ENCODE measurements around the gene ZNF331.
A peak's percentile ranks its signal among the peaks of the same experiment; 100 is the strongest.

Gene ZNF331

GRCh38 chr19:53520547-53521372 is 17.2 kb upstream of the ZNF331 start:
- DNase-seq (ENCODE audit: low spot score): peak; percentile 95

GRCh38 chr19:53521373-53522202 is 16.4 kb upstream of the ZNF331 start:
- DNase-seq (ENCODE audit: low spot score): no peak

- DNase-seq (ENCODE audit: low spot score): no peak
These were observed 12.0 kb upstream of the ZNF331 start for GRCh38 chr19:53525922-53526321.

- DNase-seq (ENCODE audit: low spot score): no peak
These were observed 7.3 kb upstream of the ZNF331 start for GRCh38 chr19:53530622-53531021.

GRCh38 chr19:53531457-53531856 is 6.5 kb upstream of the ZNF331 start:
- DNase-seq (ENCODE audit: low spot score): no peak

GRCh38 chr19:53532362-53532761 is 5.6 kb upstream of the ZNF331 start:
- DNase-seq (ENCODE audit: low spot score): no peak

DNA sequence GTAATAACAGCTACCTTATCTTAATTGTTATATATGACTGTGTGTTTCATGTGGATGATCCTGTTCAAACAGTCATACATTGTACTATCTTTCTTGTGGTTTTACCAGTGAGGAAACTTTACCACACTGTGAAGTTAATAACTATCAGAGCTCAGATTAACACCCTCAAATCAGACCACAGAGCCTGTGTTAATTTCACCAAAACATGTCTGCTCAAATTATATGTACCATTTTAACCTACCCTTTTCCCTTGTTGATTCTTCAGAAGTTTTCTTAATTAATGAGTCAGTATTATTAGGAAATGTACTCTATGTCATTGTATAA is 1.8 kb upstream of the ZNF331 start:
- DNase-seq (ENCODE audit: low spot score): no peak

DNA sequence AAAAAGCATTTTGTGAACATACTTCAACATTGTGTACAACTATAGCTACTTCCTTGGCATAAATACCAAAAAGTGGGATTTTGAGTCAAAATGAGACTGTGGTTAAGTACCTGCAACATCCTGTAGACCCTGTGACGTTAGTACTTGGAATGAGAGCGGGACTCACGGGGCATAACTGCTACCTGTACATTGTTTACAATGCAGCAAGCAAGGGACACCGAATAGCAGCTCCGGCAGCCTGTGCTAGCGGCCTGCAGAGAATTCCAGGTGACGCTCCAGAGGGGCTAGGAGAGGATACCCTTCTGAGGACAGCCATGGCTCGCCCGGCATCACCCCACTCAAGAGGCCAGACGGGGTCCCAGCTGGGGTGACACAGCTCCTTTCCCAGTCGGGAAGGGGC is 824 bp upstream of the ZNF331 start:
- DNase-seq (ENCODE audit: low spot score): no peak

DNA sequence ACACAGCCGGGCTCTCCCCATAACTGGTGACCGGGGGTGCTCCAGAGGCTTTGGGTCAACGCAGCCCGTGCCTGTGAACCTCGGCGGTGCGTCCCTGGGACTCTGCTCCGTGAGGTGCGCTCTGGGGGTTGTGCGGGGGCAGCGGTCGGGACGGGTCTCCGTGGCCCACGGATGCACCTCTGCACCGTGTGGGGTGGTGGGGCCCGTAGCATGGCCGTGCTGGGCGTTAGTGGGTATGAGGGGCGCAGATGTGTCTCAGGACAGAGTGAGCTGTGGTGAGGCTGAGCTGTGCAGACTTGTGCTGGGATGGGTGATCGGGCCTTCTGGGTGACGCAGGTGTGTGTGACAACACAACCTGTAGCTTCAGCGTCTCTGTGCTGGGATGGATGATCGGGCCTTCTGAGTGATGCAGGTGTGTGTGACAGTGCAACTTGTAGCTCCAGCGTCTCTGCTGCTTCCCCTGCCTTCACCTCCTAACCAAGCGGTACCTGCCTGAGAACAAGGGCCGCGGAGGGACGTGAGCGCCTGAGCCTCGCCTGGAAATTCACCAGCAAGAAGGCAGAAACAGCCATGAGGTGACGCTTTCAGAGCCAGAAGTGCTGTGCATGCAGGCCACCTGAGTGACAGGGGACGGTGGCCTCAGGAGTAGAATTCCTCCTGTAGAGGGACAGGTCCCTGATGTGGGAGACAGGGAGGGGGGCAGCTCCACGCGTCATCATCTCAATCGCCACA is 599 bp downstream of the ZNF331 start:
- DNase-seq (ENCODE audit: low spot score): peak; percentile 9

DNA sequence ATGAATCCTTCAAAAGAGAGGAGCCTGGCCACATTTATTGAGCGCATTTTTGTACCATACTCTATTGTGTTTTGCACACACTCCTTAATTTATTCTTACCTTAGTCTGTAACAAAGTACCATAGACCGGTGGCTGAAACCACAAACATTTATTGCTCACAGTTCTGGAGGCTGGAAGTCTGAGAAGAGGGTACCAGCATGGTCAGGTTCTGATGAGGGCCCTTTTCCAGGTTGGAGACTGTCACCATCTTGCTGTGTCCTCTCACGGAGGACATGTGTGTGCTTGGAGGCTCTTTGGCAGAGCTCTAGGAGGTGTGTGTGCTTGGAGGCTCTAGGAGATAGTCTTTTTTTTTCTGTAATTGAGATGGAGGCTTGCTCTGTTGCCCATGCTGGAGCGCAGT is 2.1 kb downstream of the ZNF331 start:
- no peak for DNase-seq (ENCODE audit: low spot score)

- DNase-seq (ENCODE audit: low spot score): no peak
These were observed 4.0 kb downstream of the ZNF331 start for GRCh38 chr19:53541971-53542370.

DNA sequence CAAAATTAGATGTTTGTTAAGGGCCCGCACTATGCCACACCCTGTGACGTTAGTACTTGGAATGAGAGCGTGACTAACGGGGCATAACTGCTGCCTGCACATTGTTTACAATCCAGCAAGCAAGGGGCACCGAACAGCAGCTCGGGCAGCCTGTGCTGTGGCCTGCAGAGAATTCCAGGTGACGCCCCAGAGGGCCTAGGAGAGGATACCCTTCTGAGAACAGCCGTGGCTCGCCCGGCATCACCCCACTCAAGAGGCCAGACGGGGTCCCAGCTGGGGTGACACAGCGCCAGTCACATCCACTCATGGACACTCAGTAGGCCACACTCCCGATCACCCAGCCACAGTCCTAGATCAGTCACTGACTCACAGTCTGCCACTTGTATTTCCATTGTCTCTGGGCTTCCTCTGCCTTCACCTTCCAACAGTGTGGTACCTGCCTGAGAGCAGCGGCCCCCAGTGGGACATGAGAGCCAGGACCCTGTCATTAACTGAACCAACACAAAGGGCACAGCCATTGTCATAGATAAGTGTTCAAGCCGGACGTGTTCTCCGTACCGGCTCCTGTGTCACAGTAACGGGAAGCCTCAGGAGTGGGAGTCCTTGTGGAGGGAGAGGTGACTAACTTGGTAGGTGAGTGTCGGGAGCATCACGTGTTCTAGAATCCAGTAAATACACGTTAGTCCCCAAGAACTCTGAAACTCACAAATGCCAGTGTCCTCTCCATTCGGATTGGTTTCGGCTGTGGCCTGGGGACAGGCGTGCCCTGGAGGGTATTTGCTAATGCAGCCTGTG is 7.5 kb downstream of the ZNF331 start:
- peak; percentile 66 for DNase-seq (ENCODE audit: low spot score)

DNA sequence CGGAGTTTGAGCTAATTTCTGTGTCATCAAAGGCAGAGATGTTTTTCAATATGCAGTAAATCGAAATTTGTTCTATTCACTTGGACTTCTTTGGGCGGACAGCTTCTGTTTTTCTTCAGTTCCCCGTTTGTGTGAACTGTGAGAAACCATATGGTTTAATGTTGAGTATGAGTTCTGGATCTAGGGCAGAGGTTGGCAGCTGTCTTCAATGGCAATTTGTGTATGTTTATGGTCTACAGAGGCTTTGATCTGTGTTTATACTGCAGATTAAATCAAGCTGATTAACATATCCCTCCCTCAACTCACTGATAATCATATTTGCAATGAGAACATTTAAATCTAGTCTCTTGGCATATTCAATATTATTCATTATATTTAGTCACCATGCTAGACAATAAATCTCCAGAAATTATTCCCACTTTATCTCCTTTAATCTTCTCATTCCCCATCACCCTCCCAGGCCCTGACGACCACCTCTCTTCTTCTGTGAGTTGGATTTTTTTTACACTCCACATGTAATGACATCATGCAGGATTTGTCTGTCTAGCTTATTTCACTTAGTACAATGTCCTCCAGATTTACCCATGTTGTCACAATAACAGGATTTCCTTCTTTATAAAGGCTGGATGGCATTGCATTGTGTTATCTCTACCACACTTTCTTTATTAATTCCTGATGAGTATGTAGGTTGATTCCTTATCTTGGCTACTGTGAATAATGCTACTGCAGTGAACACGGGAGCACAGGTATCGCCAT is 9.0 kb downstream of the ZNF331 start:
- no peak for DNase-seq (ENCODE audit: low spot score)

DNA sequence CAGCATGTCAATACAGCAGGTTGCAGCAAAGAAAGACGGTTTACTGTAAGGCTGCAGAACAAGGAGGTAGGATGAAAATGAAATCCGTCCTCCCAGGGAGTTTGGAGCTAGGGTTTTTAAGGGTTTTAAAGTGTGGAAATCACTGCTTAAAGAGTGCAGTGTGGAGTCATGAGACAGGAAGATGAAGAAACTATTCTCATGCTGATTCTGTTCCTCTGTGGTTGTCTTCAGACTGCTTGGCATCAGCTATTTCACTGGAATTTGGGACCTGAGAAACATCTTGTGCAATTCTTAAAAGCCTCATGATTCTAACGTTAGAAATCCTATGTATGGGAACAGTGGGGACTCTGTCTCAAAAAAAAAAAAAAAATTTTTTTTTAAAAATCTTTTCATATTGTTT is 11.4 kb downstream of the ZNF331 start:
- peak; percentile 61 for DNase-seq (ENCODE audit: low spot score)

GRCh38 chr19:53552001-53552721 is 14.2 kb downstream of the ZNF331 start:
- DNase-seq (ENCODE audit: low spot score): no peak

DNA sequence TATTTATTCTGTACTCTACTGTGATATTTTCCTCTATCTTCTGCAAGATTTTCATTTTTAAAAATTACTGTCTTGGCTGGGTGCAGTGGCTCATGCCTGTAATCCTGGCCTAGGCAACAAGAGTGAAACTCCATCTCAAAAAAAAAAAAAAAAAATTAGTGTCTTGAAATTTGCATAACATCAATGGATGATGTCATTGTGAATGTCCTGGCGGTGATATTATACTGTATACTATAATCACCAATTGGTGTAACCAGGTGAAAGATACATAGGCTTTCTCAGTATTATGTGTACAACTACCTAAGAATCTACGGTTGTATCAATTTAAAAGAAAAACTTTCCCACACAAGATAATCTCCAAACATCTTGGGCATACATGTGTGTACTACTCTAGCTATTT is 15.2 kb downstream of the ZNF331 start:
- no peak for DNase-seq (ENCODE audit: low spot score)

DNA sequence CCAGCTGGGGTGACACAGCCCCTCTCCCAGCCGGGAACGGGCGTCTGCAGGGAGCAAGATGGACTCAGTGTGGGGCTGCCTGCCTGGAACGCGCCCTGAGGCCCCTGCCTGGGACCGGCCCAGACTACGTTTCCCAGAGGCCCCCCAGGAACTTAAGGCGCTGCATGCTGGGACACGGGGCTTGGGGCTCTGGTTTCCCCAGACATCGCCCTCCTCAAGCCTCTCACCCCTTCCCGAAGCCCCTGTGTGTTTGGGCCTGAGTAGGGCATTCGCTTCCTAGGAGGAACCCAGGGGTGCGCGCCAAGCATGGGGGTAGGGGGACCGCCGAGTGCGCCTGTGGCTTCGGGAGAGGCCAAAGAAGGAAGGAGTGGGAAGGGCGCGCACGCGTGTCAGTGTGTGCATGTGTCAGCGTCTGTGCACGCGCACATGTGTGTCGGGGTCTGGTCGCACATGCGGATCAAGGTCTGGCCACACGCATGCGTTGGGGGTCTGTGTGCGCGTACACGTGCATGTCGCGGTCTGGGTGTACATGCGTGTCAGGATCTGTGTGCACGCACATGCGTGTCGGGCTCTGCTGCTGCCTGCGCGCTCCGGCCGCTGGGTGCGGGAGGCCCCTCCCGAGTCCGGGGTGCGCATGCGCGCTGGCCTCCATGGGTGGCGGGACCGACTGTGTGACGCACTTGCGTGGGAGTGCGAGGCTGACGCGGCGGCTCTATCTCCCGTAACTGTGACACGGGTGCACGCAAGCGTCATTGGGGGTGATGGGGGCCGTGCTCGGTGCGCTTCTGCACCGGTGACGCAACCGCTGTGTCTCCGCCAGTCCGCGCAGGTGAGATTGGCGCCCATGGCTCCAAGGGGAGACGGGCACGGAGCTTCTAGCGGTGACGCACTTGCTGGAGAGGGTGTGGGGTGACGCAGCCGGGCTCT is 16.2 kb downstream of the ZNF331 start:
- peak; percentile 95 for DNase-seq (ENCODE audit: low spot score)

DNA sequence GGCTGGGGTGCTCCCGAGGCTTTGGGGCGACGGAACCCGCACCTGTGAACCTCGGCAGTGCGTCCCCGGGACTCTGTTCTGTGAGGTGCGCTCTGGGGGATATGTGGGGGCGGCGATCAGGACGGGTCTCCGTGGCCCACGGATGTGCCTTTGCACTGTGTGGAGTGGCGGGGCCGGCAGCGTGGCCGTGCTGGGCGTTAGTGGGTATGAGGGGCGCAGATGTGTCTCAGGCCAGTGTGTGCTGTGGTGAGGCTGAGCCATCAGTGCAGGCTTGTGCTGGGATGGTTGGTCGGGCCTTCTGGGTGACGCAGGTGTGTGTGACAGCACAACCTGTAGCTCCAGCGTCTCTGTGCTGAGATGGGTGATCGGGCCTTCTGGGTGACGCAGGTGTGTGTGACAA is 16.9 kb downstream of the ZNF331 start:
- DNase-seq (ENCODE audit: low spot score): no peak

DNA sequence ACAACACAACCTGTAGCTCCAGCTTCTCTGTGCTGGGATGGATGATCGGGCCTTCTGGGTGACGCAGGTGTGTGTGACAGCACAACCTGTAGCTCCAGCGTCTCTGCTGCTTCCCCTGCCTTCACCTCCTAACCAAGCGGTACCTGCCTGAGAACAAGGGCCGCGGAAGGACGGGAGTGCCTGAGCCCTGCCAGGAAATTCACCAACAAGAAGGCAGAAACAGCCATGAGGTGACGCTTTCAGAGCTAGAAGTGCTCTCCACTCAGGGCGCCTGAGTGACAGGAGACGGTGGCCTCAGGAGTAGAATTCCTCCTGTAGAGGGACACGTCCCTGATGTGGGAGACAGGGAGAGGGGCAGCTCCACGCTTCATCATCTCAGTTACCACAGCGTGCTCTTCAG is 17.4 kb downstream of the ZNF331 start:
- no peak for DNase-seq (ENCODE audit: low spot score)

All from GM03348 (cell line).